HG02870 (cell line): Measurements from ENCODE around the gene CTNS.

Experiments used
- ATAC-seq: cut with Tn5 transposase; IDR thresholded peaks from one replicate; pipeline ENCODE4 v1.9.1; 2021; ENCODE audit warnings: mild to moderate bottlenecking, moderate library complexity; ENCODE audit not compliant: unreplicated experiment

Gene CTNS

DNA sequence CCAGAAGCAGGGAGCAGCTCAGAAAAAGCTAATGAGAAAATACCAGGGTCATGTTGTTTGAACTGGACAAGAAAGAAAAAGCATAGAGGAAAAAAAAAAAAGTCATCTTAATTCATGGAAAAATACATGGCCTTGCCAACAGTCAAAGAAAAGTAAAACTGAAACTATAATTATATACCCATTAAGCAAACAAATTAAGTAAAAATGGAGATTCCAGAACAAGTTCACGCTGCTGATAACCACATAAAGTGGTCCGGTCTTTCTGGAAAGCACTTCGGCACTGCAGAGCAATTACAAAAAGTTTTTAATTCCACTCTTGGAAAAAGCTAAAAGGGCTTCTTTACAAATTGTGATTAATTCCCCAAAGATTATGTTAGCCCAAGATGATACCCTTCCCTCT, 71.8 kb downstream of the CTNS start:
- ATAC-seq = no peak

DNA sequence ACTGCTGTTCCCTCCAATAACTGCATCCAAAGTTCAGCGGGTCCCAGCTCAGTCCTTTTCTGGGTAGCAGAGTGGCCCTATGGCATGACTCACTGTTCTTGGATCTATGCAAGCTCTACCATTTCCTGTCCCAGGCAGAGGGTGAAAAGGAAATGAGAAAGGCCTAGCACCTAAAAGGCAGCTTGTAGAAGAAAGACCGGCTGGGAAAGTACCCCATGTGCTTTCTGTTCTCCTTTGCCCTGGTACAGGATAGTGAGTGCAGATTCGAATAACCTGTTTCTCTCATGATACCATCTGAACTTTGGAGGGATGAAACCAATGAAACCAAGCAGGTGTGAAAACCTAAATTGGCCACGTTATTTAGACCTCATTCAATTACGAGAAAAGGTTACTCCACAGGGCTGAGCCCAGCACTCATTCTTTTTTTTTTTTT, 74.4 kb downstream of the CTNS start:
- ATAC-seq = peak; percentile 86
